GM21576 (cell line): ENCODE measurements around the gene KRTAP5-2.
"Not testable (repeated sequence)": the region's sequence is repeated elsewhere in the genome, so short reads cannot be mapped to it uniquely, and the experiment has no call there.

Experiments
- ATAC-seq: cut with Tn5 transposase; IDR thresholded peaks from one replicate; pipeline ENCODE4 v1.9.1; 2021; ENCODE audit warnings: mild to moderate bottlenecking, moderate library complexity; ENCODE audit not compliant: unreplicated experiment

The KRTAP5-2 gene

GRCh38 chr11:1597994-1598380 is at the start of gene KRTAP5-2:
Gene KRTAP5-2 (minus strand): TSS chr11:1598294. CDS start chr11:1598250, 44 bp downstream.
- no peak for ATAC-seq

DNA sequence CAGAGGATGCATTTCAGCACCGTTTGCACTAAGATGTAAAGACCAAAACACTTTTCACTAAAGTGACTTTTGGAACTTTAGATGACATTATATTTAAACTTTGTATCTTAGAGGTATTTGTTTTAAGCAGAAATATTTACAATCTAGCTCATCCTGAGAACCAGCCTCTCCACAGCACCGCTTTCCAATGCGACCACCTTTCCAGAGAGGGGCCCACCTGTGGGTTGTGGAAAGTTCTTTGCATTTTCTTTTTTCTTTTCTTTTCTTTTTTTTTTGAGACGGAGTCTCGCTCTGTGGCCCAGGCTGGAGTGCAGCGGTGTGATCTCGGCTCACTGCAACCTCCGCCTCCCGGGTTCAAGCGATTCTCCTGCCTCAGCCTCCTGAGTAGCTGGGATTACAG is 48.4 kb upstream of the KRTAP5-2 start:
- ATAC-seq = not testable (repeated sequence)

DNA sequence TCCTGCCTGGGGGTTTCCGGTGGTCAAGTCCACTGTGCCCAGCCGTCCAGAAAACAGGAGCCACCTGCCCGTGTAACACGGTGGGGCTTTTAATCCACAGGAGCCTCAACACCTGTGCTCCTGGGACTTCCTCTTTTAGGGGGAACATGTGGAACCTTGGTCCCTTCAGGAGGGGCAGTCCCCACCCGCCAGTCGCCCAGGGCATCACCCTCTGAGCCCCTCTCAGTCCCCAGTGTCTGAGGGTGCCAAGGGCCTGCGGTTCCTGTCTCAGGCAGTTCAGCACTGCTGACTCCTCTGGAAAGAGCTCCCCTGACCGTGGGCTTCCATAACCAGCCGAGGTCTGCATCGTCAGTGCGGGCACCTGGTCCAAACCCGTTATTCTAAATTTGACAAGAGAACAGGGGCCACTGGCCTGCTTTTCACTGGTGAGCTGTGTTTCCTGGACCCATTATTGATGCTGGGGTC is 47.3 kb upstream of the KRTAP5-2 start:
- ATAC-seq = no peak

DNA sequence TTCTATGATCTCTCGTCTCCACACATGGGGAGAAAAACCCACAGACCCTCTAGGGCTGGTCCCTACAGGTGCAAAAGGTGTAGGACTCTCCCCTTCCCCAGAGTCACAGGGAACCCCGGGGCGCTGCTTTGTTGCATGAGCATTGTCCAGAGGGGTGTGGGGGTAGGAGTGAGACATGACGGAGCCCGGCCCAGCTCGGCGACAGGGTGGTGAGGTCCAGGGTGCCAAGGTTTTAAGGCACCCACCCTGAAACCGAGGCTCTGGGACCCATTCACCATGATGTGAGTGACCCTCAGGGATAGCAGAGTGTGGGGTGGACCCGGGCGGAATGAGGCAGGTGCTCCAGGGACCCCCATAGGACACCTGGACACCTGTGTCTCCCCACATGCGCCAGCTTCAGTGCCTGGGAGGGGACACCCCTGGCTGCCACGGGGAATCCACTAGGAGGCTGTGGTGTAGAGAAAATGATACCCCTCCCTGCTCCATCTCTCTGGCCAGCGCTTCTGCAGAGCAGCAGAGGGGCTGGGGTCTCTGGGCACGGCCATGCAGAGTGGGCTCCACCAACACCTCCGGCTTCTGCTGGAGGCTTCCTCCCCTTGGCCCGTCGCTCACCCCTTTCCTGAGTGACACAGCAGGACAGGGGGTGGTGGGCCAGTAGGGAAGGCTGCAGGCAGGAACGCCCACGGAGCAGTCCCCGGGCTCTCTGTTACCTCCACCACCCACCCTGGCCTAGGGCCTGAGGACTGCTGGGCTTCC is 46.7 kb upstream of the KRTAP5-2 start:
- ATAC-seq = no peak

- ATAC-seq = no peak
Measured at GRCh38 chr11:1643146-1643690, 45.1 kb upstream of the KRTAP5-2 start.

- ATAC-seq = no peak
Measured at GRCh38 chr11:1642288-1643145, 44.4 kb upstream of the KRTAP5-2 start.

- no peak for ATAC-seq
Measured at GRCh38 chr11:1641096-1641495, 43.0 kb upstream of the KRTAP5-2 start.

DNA sequence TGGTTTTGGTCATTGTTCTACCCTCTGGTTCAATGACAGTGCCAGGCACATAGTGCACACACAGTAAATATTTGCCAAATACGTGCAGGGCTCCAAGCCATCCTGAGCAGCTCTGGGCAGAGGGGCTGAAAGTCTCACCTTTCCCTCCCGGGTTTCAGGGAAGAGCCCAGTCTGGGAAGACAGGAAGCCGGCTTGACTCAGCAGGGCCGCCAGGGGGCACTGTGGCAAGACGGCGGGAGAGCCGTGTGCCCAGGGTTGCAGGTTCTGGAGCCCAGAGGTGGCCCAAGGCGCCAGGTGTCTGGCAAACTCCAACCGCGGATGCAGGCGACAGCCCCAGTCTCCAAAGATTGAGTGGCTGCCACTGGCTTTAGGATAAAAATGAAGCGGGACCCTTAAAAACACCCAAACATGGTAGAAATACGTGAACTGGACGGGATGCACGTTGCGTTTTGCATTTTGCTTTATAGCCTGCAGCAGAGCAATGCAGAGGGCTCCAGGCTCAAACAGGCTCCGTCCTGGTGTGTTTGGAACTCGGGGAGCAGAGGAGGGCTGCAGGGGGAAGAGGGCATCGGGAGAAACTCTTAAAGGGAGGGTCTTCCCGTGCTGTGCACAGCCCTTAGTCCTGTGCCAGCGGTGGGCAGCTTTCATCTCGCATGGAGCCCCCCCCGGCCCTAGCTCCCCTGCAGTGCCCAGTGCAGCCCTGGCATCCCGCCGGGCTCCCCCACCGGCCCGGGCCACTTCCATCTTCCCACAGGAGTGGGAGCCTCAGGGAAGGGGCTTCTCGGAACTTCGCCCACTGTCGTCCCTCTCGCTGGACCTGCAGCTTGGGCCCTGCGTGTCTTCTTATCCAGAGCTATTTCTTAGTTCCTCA is 42.2 kb upstream of the KRTAP5-2 start:
- no peak for ATAC-seq

GRCh38 chr11:1639666-1640065 is 41.6 kb upstream of the KRTAP5-2 start:
- no peak for ATAC-seq

- no peak for ATAC-seq
Measured at GRCh38 chr11:1639102-1639620, 41.1 kb upstream of the KRTAP5-2 start.

DNA sequence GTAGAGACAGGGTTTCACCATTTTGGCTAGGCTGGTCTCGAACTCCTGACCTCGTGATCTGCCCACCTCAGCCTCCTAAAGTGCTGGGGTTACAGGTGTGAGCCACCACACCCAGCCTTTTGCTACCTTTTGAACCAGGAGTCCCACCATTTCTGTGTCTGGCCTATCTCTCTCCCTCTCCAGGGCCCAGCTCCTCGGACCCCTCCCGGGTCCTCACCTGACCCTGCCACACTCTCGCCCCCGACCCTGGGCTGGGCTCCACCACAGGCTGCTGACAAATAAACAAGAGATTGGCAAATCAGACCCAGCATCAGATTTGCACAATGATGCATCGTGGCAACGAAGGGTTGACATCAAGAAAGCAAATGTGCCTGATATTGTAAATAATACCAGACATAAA is 40.2 kb upstream of the KRTAP5-2 start:
- no peak for ATAC-seq

GRCh38 chr11:1637628-1638027 is 39.5 kb upstream of the KRTAP5-2 start:
- ATAC-seq = no peak

DNA sequence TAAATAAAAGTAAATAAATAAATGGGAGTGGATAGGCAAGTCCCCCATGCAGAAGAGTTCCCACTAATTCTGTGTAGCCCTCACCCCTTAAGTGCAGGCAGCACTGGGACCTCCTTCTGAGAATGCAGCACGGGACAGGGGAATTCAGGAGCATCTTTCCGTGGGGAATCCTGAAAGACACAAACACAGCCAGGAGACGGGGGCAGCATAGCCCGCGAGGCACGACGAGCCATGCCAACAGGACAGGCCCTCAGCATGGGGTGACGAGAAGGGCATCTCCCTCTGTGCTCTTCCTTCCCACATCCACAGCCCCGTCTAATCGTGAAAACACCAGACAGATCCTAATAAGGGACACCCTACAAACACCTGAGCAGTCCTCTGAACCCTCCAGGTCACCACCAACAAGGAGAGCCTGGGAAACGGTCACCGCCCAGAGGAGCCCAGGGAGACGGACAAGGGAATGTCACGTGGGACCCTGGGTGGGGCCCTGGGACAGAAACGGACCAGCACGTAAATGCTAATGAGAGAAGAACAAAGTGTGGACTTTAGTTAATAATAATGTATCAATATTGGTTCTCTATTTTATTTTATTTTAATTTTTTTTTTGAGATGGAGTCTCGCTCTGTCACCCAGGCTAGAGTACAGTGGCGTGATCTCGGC is 38.3 kb upstream of the KRTAP5-2 start:
- no peak for ATAC-seq

DNA sequence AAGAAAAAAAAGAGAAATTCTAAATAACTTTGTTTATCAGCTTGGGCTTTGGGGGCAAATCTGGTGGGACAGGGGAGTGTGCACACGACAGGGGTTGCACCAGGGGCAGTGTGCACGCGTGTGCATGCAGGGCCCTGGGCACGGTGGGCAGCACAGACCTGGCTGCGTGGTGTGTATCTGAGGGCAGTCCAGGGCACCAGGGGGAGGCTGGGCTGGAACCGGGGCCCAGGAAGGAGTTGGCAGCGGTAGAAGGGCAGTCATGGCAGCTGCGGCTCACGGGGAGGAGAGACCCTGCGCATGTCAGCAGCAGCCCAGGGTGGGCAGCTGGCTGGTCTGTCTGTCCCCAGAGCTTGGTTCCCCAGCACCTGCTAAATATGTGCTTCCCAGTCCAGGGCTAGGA is 35.8 kb upstream of the KRTAP5-2 start:
- no peak for ATAC-seq

DNA sequence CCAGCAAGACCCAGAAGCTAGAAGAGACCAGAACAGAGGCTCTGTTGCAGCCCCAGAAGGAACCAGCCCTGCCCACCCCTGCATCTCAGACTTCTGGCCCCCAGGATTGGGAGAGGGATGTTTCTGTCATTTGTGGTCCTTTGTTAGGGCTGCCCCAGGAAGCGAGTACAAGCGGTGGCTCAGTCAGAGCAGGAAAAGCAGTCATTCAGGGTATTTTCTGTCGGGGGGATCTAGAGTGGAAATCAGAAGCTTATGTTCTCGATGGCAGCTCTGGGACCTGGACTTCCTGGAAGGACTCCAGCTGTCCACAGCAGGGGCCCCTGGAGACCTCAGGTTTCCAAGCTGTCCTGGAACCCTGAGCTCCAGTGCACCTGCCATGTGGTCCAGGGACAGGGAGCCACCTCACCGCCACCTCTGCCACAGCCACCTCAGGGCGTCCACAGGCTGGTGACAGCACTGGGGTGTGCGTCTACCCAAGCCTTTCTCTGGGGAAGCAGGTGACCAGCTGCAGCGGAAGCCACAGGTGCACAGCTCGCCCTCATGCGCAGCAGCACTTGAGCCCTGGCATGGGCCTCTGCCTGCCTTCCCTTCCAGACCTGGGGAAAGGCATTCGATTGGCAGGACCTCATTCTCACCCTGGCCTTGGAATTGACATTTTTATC is 34.1 kb upstream of the KRTAP5-2 start:
- ATAC-seq = no peak

GRCh38 chr11:1631066-1631568 is 33.0 kb upstream of the KRTAP5-2 start:
- ATAC-seq = no peak

DNA sequence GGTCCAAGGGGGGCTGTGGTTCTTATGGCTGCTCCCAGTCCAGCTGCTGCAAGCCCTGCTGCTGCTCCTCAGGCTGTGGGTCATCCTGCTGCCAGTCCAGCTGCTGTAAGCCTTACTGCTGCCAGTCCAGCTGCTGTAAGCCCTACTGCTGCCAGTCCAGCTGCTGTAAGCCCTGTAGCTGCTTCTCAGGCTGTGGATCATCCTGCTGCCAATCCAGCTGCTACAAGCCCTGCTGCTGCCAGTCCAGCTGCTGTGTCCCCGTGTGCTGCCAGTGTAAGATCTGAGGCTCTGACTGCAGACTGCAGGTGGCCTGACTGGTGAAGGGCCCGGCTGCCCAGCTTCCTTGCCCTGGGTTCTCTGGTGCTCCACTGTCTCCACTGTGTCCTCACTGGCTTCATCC is 32.2 kb upstream of the KRTAP5-2 start:
- no peak for ATAC-seq

DNA sequence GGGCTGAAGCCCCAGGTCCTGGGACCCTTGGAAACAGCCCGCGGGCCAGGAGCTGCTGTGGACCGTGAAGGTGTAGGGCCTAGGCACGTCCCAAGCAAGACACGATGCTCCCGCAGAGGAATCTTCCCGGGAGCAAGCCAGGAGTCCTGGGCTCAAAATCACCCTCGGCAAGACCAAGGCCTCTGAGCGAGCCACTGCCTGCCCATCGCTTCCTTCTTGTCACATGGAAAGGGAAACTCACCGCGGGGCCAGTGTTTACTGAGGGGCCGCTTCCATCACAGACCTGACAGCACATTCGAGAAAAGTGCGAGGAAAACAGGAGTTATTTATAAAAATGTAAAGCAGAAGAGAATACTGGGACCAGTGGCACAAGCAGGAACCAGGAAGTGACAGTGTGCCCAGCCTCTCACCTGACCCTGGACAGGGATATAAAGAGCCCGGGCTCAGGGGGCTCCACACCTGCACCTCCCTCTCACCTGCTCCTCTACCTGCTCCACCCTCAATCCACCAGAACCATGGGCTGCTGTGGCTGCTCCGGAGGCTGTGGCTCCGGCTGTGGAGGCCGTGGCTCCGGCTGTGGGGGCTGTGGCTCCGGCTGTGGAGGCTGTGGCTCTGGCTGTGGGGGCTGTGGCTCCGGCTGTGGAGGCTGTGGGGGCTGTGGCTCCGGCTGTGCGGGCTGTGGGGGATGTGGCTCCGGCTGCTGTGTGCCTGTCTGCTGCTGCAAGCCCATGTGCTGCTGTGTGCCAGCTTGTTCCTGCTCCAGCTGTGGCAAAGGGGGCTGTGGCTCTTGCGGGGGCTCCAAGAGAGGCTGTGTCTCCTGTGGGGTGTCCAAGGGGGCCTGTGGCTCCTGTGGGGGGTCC is 31.5 kb upstream of the KRTAP5-2 start, which contains the start of gene KRTAP5-5:
KRTAP5-5 (plus strand) TSS at position 450 of the 860 bp plus-strand sequence; CDS start at position 516, 66 bp downstream.
- ATAC-seq = no peak
